SHP77 treated with DMSO at 0.1 percent for 48 hours (cell line): Measurements from ENCODE around the gene LRTM1.
A peak's percentile ranks its signal among the peaks of the same experiment; 100 is the strongest.

Source experiments
- DNase-seq: peaks from one replicate; lab custom pipeline; 2025; lab: John Stamatoyannopoulos, UW

Gene LRTM1

DNA sequence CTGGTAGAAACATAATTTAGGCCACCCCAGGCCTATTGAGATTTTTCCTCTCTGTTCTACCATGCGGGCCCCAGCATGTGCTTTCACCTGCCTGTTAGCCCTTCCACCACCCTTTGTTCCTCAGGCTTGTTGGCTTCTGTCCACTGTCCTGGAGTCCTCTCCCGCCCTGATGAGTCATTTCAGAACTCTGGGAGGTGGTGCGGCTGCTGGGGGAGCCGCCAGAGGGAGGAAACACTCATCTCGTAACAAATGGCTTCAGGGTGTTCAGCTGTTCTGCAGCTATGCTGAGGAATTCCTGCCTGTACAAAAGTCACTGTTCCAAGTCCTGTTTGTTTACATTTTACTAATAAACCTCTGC is 36.3 kb downstream of the LRTM1 start:
- DNase-seq = peak; percentile 82

DNA sequence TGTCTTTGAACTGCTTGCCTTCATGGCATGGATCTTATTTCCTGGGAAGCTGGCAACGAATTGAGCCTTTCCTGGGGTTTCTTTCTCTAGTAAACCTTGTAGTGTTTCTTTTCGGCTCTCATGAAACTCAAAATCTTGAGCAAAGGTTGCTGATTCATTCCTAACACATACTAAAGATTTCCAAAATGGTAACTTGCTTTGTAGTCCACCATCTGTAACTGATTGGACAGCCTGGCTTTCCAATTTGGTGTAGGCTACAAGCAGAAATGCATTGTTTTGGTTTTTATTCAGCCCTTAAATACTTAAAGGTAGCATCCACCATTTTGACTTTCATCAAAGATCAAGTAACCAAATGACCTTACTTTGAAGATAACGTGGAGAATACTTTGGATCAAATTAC is 38.1 kb downstream of the LRTM1 start:
- no peak for DNase-seq

DNA sequence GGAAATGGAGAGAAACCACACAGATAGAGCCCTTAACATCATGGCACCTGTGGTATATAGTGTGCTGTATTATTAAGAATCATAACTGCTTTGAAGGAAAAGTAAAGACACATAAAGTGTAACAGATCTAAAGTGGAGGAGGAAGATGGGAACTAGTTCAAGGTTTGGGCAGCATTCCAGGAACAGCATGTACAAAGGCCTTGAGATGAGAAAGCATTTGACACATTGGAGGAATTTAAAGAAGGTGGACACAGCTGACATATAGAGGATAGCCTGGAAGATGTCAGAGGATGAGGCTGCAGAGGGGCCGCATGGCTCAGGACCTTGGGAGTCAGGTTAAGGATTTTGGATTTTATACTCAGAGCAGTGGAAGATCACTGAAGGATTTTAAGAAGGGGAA is 39.0 kb downstream of the LRTM1 start:
- DNase-seq = no peak

GRCh38 chr3:54888162-54888561 is 39.7 kb downstream of the LRTM1 start:
- DNase-seq = no peak

DNA sequence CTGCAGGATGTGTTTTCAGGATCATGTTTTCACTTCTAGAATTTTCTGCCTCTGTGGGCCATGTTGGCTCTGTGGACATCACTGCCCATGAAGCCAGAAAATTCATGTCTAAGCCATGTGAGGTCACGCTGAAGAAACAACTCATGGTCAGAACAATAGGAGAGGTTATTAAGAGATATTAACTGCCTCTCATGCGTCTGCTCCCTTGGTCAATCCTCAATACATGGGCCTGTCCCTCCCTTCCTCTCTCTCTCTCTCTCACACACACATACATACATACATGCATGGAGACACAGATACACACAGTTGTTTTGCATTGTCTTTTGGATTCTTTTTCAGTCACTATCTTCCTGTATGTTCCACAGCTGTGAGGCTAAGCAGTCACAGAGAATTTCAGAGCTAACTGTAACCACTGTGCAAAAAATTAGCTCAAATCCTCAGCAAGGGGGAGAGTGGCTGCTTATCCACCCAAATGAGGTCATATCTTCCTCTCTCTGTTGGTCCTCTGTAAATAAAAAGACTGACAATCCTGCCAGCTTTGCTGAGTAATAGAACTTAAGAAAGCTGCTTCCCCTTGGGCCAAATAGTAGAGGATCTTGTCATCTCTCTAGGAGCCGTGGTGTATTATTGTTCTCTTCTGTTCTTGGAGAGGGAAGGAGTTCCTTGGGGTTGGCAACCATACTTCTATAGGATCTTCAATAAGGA is 45.6 kb downstream of the LRTM1 start:
- no peak for DNase-seq

- DNase-seq = no peak
Measured at GRCh38 chr3:54878145-54878544, 49.7 kb downstream of the LRTM1 start.

DNA sequence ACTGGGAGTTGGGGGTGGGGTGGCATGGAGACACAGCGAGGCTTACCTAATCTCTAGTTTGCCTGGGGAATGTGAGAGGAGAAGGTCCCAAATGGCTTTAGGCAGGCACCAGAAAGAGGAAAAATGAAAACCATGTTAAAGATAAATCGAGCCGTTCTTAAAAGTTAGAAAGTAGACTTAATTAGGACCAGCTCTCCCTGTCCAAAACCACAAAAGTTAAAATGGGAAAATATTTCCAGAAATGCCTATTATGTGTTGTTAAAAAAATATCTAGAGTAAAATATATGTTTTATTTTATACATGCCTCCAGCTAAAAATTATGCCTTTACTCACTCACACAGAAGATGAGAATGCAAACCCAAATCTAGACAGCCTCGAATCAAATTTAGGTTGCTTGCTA is 50.1 kb downstream of the LRTM1 start:
- DNase-seq = no peak

GRCh38 chr3:54876694-54877093 is 51.2 kb downstream of the LRTM1 start:
- DNase-seq = no peak

GRCh38 chr3:54875596-54876268 is 52.1 kb downstream of the LRTM1 start:
- DNase-seq = no peak

DNA sequence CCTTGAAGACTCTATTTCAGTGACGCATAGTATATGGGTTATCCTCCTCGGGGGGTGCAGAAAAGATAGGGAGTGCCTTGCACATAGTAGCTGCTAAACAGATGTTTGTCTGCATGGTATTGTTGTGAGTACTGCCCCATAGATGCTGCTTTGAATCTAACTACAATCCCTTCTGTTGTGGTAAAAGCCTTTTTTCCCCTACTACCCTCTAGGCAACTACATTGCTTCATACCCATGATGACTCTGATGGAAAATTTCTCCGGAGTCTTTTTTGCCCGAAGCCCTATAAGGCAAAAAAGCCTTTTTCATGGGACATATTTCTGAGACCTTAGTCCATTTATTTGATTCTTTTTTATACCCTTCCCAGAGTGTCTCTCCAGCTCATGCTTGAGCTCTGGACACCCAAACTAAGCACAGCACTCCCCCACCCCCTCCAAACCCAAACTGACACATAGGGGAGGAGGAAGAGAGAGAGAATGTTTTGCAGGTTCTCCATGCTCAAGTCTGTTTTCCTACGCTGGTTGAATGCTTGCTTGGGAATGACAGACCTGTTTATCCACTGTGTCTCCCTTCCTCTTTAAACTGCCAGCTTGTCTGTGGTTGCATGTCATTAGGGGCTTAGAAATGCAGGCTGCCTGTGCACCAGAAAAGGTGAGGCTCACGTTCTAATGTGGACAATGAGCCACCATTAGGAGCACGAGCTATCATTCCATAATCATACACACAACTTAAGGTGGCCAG is 52.9 kb downstream of the LRTM1 start:
- DNase-seq = no peak

- DNase-seq = no peak
Measured at GRCh38 chr3:54873059-54874010, 54.5 kb downstream of the LRTM1 start.

GRCh38 chr3:54871867-54872266 is 56.0 kb downstream of the LRTM1 start:
- DNase-seq = no peak

- no peak for DNase-seq
Measured at GRCh38 chr3:54870423-54870822, 57.4 kb downstream of the LRTM1 start.
